Measurements from ENCODE around the gene CFTR.

Gene CFTR

DNA sequence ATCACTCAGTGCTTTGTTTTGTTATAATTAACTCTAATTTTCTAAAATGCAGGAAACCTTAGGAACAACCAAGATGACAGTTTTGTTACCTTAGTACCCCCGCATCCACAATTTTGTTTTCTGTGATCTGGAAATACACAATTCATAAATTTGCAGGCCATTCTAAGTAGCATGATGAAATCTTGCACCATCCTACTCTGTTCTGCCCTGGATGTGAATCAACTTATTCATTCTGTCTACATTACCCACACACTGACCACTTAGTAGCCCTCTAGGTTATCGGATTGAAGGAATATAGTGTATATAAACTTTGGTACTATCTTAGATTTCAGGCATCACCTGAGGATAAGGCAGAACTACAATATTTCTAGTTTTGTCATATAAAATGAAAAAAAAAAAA, 237.5 kb downstream of the CFTR start:
- Histone ChIP-seq H3K4me3 (ENCODE audit: severe bottlenecking) (no peak overlapping the region), H3K27me3 (ENCODE audit: insufficient read depth, poor library complexity, severe bottlenecking) (no peaks in the 10 kb centered on the region), H3K4me1 (ENCODE audit: insufficient read depth, poor library complexity, severe bottlenecking) (no peaks in the 10 kb centered on the region), H3K27ac (ENCODE audit: poor library complexity, severe bottlenecking) (no peak overlapping the region), H3K9me3 (ENCODE audit: severe bottlenecking) (no peaks in the 10 kb centered on the region), H3K36me3 (ENCODE audit: low read depth) (no peaks in the 10 kb centered on the region)
- TF ChIP-seq, protein P1, sequence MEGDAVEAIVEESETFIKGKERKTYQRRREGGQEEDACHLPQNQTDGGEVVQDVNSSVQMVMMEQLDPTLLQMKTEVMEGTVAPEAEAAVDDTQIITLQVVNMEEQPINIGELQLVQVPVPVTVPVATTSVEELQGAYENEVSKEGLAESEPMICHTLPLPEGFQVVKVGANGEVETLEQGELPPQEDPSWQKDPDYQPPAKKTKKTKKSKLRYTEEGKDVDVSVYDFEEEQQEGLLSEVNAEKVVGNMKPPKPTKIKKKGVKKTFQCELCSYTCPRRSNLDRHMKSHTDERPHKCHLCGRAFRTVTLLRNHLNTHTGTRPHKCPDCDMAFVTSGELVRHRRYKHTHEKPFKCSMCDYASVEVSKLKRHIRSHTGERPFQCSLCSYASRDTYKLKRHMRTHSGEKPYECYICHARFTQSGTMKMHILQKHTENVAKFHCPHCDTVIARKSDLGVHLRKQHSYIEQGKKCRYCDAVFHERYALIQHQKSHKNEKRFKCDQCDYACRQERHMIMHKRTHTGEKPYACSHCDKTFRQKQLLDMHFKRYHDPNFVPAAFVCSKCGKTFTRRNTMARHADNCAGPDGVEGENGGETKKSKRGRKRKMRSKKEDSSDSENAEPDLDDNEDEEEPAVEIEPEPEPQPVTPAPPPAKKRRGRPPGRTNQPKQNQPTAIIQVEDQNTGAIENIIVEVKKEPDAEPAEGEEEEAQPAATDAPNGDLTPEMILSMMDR (IDR thresholded peaks at IDR 0.05; ENCODE audit: poor library complexity, severe bottlenecking): no peak
- ATAC-seq (ENCODE audit: low read depth) (no peak), DNase-seq (ENCODE audit: low spot score) (no peak)

Measured in RWPE2 (cell line).